COR-L47 (cell line): Measurements from ENCODE around the gene NYAP1.
"Not testable (repeated sequence)": the region's sequence is repeated elsewhere in the genome, so short reads cannot be mapped to it uniquely, and the experiment has no call there.

Experiments
- DNase-seq: peaks from one replicate; lab custom pipeline; 2025; lab: John Stamatoyannopoulos, UW

Gene NYAP1

DNA sequence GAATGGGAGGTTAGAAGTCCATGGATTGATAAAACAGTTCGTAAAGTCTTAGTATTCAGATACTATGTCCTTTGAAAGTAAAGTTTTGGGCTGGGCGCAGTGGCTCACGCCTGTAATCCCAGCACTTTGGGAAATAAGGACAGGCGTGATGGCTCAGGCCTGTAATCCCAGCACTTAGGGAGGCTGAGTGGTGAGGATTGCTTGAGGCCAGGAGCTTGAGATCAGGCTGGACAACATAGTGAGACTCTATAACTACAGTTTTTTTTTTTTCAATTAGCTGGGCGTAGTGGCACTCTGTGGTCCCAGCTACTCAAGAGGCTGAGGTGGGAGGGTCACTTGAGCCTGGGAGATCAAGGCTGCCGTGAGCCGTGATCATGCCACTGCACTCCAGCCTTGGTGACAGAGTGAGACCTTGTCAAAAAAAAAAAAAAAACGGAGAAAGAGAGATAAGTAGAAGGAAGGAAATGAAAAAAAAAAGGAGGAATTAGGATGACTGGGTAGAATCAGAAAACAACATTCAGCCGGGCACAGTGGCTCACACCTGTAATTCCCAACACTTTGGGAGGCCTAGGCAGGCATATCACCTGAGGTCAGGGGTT, 29.6 kb downstream of the NYAP1 start:
- no peak for DNase-seq

DNA sequence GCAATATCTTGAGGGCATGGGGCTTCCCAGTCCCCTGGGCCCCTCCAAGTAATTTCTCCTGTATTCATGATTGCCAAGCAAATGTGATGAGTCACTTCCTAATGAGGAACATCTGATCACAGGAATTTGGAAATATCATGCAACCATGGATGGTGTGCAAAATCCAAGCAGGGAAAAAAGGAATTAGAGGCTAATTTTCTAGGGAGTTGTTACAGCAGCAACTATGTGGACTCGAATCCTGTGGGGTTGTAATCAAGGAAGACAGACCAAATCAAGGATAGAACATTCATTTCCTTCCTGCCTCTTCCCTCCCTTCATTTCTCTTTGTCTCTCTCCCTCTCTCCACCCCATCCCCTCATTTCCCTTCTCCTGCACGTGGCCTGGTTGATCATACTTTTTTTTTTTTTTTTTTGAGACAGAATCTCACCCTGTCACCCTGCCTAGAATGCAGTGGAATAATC, 31.4 kb downstream of the NYAP1 start:
- DNase-seq: no peak

DNA sequence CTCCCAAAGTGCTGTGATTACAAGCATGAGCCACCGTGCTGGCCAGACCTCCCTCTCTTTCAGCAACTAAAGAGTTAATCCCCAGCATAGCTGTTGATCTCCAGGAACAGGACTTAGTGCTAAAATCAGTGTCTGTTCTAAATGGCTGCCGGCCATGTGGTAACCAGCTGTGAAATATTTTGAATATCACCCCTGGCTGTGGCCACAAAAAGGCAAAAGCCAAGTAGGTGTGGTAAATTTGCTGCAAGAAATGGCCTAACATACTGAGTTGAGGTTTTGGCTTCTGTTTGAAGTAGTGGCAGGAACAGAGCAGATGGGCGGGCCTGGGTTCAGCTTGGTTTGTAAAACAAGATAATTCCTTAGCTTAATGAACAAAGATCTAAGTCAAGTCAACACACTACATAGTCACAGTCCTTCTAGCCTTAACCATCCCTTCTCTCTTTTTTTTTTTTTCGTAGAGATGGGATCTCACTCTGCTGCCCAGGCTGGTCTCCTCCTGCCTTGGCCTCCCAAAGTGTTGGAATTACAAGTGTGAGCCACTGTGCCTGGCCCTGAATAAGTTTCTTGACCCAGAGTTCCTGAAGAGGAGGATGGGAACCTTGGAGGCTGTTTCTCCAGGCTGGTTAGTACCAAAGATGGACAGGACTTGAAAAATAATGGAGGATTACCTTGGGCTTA, 32.5 kb downstream of the NYAP1 start:
- no peak for DNase-seq

DNA sequence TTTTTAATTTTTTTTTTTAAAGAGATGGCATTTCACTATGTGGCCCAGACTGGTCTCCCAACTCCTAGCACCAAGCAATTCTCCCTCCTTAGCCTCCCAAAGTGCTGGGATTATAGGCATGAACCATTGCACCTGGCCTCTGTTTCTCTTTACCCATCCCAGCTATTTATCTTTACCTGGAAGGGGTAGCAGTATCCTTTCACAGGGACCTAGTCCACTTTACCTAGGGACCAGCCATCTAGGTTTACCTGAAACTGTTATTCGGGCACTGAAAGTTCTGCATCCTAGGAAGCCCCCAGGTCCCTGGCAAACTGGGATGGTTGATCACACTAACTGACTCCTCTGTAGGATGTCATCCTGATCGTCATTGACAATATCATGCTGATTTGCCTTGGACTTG, 33.6 kb downstream of the NYAP1 start:
- DNase-seq: no peak

DNA sequence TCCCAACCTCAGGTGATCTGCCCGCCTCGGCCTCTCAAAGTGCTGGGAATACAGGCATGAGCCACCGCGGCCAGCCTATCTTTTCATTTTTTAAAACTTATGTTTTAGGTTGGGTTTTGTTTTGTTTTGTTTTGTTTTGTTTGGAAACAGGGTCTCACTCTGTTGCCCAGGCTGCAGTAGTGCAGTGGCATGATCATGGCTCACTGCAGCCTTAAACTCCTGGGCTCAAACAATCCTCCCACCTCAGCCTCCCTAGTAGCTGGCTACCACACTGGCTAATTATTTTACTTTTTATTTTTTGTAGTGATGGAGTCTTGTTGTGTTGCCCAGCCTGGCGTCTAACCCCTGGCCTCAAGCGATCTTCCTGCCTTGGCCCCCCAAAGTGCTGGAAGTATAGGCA, 35.9 kb downstream of the NYAP1 start:
- no peak for DNase-seq

DNA sequence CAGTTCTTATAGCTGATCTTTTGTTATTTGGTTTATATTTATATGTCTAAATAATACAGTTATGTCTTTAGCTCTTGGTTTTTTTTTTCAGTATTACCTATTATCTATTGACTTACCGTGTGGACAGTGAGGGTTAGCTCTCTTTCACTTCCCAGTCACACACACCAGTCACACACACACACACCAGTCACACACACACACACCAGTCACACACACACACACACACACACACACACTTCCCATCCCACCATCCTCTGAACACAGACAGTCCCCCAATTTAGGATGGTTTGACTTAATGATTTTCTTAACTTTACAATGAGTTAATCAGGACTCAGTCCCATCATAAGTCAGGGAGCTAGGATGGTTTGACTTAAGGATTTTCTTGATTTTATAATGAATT, 36.4 kb downstream of the NYAP1 start:
- DNase-seq: no peak

DNA sequence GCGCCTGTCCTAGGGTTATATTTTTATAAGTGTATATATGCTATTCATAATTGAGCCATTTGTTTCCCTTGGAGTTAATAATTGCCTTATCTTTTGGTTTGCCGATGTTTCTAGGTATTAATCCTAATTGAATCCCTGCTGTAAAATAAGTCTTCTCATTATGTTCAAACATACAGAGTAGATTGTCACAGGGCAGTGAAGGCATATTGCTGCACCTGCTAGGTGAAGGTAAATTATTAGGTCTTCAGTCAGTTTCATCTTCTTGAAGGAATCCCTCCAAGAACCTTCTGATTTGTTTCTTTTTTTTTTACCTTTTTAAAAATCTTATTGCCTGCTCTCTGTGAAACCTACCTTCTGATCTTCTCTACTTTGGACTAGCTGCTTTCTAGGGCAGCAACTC, 37.3 kb downstream of the NYAP1 start:
- no peak for DNase-seq

DNA sequence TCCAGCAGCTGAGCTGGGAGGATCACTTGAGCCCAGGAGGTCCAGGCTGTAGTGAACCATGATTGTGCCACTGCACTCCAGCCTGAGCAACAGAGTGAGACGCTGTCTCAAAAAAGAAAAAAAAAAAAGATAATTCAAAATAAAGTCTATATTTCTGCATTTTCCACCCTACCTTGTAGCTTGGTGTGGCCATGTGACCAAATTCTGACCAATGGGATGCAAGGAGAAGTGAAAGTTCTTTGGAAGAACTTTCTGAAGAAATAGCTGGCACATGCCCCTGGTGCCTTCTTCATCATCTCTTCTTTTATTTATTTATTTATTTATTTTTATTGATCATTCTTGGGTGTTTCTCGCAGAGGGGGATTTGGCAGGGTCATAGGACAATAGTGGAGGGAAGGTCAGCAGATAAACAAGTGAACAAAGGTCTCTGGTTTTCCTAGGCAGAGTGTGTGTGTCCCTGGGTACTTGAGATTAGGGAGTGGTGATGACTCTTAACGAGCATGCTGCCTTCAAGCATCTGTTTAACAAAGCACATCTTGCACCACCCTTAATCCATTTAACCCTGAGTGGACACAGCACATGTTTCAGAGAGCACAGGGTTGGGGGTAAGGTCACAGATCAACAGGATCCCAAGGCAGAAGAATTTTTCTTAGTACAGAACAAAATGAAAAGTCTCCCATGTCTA, 38.3 kb downstream of the NYAP1 start:
- DNase-seq: not testable (repeated sequence)

DNA sequence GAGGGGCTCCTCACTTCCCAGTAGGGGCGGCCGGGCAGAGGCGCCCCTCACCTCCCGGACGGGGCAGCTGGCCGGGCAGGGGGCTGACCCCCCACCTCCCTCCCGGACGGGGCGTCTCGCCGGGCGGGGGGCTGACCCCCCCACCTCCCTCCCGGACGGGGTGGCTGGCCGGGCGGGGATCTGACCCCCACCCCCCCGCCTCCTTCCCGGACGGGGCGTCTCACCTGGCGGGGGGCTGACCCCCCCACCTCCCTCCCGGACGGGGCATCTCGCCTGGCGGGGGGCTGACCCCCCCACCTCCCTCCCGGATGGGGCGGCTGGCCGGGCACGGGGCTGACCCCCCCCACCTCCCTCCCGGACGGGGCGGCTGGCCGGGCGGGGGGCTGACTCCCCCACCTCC, 39.5 kb downstream of the NYAP1 start:
- not testable (repeated sequence) for DNase-seq

DNA sequence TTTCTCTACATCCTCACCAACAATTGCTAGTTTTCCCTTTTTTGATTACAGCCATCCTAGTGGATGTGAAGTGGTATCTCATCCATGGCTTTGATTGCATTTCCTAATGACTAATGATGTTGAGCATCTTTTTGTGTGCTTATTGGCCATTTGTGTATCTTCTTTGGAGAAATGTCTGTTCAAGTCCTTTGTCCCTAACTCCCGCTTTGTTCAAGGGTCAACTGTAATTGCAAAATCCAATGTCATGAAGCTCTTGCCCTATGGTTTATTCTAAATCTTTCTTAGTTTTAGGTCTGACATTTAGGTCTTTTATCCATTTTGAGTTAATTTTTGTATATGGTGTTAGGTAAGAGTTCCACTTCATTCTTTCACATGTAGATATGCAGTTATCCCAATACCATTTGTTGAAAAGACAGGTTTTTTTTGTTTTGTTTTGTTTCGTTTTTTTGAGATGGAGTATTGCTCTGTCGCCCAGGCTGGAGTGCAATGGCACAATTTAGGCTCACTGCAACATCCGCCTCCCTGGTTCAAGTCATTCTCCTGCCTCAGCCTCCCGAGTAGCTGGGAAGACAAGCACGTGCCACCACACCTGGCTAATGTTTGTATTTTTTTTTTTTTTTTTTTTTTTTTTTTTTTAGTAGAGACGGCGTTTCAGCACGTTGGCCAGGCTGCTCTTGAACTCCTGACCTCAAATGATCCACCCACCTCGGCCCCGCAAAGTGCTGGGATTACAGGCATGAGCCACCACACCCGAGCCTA, 44.6 kb downstream of the NYAP1 start:
- not testable (repeated sequence) for DNase-seq

DNA sequence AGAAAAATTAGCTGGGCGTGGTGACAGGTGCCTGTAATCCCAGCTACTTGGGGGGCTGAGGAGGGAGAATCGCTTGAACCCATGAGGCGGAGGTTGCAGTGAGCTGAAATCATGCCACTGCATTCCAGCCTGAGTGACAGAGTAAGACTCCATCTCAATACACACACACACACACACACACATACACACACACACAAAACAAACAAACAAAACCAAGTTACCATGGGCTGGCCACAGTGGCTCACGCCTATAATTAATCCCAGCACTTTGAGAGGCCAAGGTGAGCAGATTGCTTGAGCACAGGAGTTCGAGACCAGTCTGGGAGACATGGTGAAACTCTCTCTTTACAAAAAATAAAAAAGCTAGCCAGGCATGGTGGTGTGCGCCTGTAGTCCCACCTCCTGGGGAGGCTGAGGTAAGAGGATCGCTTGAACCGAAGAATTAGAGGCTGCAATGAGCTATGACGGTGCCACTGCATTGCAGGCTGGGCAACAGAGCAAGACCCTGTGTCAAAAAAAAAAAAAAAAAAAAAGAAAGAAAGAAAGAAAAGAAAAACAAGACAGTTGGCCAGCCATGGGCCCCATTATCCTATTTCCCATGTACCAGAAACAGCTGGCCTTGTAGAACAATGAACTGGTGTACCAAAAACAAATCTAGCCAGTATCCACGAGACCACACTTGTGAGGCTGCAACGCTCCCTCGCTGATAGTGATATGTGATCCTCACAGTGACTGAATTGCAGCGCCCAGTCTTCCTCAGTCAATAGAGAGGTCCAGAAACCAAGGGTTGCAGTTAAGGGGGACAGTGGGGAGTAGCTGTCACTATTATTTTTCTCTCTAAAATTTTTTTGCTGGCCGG, 48.7 kb downstream of the NYAP1 start:
- no peak for DNase-seq

DNA sequence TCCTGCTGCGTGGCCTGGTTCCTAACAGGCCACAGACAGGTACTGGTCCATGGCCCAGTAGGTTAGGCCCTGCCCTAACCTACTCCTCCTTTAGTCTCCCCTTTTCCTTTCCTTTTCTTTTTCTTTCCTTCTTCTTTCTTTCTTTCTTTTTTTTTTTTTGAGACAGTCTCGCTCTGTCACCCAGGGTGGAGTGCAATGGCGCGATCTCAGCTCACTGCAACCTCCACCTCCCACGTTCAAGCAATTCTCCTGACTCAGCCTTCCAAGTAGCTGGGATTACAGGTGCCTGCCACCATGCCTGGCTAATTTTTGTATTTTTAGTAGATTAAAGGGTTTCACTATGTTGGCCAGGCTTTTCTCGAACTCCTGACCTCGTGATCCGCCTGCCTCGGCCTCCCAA, 52.3 kb downstream of the NYAP1 start:
- DNase-seq: not testable (repeated sequence)

DNA sequence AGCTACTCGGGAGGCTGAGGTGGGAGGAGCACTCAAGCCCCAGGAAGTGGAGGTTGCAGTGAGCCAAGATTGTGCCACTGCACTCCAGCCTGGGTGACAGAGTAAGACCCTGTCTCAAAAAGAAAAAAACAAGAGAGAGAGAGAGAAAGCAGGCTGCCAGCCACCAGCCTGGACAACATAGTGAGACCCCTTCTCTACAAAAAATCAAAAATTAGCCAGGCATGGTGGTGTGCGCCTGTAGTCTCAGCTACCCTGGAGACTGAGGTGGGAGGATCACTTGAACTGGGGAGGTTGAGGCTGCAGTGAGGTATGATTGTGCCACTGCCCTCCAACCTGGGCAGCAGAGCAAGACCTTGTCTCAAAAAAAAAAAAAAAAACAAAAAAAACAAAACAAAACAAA, 53.0 kb downstream of the NYAP1 start:
- not testable (repeated sequence) for DNase-seq

DNA sequence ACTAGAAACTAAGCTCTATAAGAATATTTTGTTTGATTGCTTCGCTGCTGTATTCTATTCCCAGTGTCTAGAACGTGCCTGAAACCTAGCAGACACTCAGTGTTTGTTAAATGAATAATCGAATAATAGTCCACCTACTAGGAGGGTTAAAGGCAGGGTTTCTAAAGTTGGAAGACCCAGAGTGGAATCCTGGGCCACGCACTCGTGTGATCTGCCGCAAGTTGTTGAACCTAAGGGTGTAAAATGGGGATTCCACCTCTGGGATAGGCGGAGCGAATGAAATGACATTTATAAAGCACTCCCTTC, 54.6 kb downstream of the NYAP1 start:
- DNase-seq: no peak

DNA sequence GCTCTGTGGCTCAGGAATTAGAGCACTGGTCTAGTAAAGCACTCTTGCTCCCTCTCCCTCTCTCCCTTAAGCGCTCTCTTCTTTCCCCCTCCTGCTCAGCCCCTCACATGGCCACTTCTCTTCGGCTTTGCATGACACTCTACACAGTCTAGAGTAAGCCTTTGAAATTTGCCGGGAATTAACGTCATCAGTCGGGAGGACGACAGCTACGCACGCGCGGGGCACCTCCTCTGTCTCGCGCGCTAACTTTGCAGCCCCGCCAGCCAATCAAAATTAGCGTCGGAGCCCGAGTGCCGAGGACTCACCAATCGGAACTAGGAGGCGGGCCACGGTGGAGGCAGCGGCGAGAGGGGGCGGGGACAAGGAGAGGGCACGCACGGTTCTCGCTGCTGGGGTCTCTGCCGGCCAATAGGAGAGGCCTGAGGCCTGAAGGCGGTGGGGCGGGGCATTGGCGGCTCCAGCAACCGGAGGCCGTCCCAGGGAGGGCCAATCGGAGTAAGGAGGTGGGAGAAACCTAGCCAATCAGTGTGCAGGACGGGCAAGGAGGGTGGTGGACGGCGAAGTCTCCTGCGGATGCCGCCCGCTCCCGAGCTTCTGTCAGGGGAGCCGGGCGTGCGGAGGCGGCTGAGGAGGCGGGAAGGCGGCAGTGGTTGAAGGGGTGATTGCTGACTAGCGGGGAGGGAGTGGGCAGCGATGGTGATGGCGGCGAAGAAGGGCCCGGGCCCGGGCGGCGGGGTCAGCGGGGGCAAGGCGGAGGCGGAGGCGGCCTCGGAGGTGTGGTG, 55.1 kb downstream of the NYAP1 start, which contains the start of gene AGFG2:
Gene AGFG2, plus strand, starts transcription at position 550 of the 782 bp plus-strand sequence. Its CDS starts 144 bp downstream, at position 694.
- DNase-seq: peak; percentile 100

DNA sequence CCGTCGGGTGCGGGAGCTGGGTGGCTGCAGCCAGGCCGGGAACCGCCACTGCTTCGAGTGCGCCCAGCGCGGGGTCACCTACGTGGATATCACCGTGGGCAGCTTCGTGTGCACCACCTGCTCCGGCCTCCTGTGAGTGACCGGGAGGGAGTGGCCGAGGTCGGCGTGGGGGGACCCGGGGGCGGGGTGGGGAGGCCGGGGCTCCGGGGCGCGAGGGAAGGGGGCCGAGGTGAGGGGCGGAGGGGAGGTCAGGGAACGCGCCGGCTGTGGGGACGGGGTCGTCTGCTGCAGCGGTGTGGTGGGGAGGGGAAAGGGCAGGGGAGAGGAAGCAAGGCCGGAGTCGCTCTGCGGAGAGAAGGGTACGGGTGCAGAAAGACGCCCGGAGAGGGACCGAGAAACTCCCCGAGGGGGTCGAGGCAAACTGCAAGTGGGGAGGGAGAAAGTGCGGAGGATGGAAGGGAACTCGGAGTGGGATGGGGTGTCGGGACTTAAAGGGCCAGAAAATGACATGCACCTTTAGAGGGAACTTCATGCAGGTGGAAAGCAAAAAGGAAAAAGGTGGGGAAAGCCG, 55.8 kb downstream of the NYAP1 start:
- peak; percentile 24 for DNase-seq

DNA sequence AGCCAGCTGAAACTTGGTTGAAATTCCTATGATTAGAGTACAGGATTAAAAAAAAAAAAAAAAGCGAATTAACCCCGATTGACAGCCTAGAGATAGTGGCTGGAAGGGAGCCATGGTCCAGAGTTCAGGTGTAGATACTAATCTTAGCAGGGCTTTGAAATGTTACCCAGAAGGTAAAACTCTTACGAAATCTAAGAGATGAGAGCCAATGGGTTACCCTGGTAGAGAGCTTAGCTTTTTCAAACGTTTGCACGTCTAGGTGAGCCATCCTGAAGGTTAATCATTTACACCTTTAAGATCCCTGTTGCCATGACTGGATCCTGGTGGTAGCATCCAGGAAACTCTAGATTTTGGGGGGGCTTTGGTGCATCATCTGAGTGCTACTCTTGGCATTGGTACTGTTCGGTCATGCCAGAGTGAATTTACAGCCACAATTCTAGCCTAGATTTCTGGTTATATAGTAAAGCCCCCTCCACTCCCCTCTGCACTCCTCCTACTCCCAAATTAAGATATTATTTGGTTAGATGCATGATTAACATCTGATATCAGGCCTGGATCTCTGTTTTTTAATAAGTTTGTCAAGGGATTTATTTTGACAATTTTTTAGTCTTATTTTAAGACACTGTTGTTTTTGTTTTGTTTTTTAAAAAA, 56.5 kb downstream of the NYAP1 start:
- no peak for DNase-seq

DNA sequence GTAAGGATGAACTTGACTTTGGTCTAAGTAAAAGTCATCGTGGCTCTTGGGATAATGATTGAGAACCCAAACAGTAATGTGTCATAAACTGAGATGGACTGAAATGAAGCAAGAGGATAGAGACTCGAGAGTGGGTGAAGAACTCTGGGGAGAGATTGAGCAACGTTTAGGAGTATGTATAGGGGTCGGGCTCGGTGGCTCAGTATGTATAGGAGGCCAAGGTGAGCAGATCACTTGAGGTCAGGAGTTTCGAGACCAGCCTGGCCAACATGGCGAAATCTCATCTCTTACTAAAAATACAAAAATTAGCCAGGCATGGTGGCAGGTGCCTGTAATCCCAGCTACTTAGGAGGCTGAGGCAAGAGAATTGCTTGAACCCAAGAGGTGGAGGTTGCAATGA, 57.6 kb downstream of the NYAP1 start:
- not testable (repeated sequence) for DNase-seq

DNA sequence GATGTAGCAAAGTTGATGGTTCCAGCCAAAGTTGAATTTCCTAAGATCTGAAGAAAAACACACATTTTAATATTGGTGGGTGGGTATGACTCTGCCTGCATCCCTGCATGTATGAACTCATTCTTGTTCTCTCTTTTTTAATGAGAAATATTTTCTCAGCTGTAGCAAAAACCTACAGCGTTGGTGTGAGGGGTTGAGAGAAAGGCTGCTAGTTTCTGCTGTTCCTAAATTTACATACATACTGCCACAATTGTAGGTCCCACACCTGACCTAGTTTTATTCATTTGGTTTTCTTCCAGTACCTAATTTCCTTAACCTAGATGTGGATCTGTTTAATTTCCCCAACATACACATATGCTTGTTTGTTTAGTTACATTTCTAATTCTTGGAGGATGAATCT, 59.9 kb downstream of the NYAP1 start:
- DNase-seq: no peak

DNA sequence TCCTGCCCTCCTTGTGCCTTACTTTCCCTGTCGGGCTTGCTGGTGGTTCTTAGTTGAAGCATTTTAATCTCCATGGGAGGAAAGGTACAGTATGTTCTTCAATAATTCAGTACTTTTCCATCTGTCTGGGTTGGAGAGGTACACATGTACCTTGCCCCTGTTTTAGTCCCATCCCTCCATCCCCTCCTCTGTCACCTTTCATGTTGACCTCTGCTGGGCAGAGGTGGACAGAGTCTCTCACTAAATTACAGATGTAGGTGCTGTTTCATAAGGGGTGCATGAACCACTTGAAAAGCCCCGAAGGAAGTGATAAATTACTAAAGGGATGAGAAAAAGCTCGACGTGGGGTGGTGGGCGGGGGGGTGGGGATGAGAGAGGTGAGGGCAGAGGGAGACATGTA, 60.7 kb downstream of the NYAP1 start:
- DNase-seq: no peak
